ENCODE measurements around the gene WDR59.

WDR59 gene

DNA sequence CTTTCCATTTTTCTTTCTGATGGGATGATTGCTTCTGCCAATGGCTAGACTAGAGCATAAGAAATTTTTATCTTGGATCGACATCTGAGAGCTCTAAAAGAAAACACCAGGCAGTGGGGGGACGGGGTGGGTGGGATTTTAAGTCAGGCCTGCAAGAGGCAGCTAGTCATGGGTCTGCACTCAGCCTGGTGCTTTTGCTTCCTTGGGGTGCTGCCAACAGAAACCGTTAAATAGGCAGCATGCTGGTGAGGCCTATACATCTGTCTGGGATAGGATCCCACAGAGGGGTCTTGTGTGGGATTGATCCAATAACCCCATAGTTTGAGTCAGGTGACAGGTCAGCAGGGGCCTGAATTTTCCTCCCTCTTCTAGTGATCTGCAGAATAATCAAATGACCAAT is 40.8 kb upstream of the WDR59 start:
- H3K27ac ChIP-seq, result no peak overlapping the region
- no peak for DNase-seq (ENCODE audit: low spot score)
- TF ChIP-seq, protein P1, sequence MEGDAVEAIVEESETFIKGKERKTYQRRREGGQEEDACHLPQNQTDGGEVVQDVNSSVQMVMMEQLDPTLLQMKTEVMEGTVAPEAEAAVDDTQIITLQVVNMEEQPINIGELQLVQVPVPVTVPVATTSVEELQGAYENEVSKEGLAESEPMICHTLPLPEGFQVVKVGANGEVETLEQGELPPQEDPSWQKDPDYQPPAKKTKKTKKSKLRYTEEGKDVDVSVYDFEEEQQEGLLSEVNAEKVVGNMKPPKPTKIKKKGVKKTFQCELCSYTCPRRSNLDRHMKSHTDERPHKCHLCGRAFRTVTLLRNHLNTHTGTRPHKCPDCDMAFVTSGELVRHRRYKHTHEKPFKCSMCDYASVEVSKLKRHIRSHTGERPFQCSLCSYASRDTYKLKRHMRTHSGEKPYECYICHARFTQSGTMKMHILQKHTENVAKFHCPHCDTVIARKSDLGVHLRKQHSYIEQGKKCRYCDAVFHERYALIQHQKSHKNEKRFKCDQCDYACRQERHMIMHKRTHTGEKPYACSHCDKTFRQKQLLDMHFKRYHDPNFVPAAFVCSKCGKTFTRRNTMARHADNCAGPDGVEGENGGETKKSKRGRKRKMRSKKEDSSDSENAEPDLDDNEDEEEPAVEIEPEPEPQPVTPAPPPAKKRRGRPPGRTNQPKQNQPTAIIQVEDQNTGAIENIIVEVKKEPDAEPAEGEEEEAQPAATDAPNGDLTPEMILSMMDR (conservative IDR thresholded peaks at IDR 0.05; ENCODE audit: low read depth), result no peak
- CTCF ChIA-PET, result no interaction called here
- POLR2A ChIA-PET (ENCODE audit: low non-redundant PET), result no interaction called here

DNA sequence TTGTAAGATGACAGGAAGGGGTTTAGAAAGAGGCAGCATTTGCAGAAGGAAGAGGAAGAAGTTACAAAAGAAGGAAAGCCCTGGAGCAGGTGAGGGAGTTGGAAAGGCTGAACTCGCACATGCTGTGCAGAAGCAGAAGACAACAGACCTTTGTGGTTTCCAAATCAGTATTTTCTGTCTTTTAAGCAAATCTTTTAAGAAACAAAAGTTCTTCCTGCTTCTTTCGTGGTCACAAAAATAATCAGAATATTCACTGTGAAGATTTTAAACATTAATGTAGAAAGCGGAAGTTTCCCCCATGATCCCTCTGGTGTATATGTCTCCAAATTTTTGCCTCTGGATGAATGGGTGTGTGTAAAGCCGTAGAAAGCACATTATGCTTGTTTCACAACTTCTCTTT is 39.7 kb upstream of the WDR59 start:
- no peak overlapping the region for H3K27ac ChIP-seq
- ChIA-PET CTCF (no interaction called here), POLR2A (ENCODE audit: low non-redundant PET) (no interaction called here)
- TF ChIP-seq, protein P1 (conservative IDR thresholded peaks at IDR 0.05; ENCODE audit: low read depth), result no peak
- DNase-seq (ENCODE audit: low spot score), result no peak

DNA sequence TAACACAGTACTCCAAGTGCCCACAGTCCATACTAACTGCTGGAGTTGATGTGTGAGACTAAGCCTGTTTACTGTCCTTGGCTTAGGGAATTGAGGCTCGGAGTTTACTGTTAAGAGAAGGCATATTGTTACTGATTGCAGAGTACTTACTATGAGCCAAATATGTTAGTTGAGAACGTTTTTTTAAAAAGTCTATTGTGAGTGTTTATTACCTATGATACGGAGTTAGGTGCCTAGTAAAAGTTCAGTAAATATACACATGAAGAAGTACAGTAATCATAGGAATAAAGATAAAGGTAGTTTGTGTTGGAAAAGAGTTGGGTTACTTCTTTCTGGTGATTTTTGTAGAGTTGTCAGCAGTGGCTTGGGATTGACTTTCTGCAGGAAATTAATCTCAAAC is 39.3 kb upstream of the WDR59 start:
- POLR2A ChIA-PET (ENCODE audit: low non-redundant PET), result no interaction called here
- CTCF ChIA-PET, result no interaction called here
- DNase-seq (ENCODE audit: low spot score), result no peak
- TF ChIP-seq, protein P1 (conservative IDR thresholded peaks at IDR 0.05; ENCODE audit: low read depth), result no peak
- no peak overlapping the region for H3K27ac ChIP-seq

DNA sequence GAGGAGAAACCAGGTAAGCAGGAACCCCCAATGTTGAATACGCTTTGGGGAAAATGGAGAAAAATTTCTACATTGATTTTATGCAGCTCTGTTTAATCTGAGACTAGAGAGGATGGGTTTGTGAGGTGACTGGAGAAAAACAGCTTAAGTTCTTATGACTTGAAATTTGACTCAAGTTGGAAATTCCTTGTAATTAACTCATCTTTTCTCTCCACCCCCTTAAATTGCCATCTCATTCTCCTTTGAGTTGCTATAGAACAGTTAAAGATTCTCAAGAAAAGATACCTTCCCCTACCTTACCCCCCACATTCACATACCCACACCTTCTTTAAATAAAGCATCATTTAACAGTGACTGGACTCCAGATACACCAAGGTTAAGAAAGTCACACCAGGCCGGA is 38.1 kb upstream of the WDR59 start:
- no peak for DNase-seq (ENCODE audit: low spot score)
- POLR2A ChIA-PET (ENCODE audit: low non-redundant PET), result interaction anchor here (0.8 kb wide), 1 partner anchor 211 kb away, joined by 3 read pairs; no protein-coding TSS in a partner anchor
- CTCF ChIA-PET, result interaction anchor here (0.6 kb wide), 1 partner anchor 333 kb away, joined by 3 read pairs; no protein-coding TSS in a partner anchor
- TF ChIP-seq, protein P1 (conservative IDR thresholded peaks at IDR 0.05; ENCODE audit: low read depth), result no peak
- H3K27ac ChIP-seq, result no peak overlapping the region

DNA sequence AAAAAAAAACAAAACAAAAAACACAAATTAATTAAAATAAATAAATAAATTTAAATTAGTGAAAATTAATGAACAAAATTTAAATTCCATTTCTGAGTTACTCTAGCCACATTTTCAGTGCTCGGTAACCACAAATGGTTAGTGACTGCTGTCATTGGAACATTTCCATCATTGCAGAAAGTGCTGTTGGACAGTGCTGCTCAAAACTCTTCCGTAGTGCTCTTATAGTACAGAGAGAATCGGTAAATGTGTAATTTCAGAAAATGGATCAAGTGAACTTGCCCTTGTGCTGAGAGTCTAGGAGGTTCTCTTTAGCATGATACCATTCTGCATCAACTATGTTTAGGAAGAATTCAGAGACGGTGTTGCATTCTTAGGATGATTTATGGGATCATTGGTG is 37.6 kb upstream of the WDR59 start:
- DNase-seq (ENCODE audit: low spot score), result no peak
- H3K27ac ChIP-seq, result no peak overlapping the region
- POLR2A ChIA-PET (ENCODE audit: low non-redundant PET), result interaction anchor here (0.8 kb wide), 1 partner anchor 211 kb away, joined by 3 read pairs; no protein-coding TSS in a partner anchor
- TF ChIP-seq, protein P1 (conservative IDR thresholded peaks at IDR 0.05; ENCODE audit: low read depth), result no peak
- CTCF ChIA-PET, result no interaction called here

DNA sequence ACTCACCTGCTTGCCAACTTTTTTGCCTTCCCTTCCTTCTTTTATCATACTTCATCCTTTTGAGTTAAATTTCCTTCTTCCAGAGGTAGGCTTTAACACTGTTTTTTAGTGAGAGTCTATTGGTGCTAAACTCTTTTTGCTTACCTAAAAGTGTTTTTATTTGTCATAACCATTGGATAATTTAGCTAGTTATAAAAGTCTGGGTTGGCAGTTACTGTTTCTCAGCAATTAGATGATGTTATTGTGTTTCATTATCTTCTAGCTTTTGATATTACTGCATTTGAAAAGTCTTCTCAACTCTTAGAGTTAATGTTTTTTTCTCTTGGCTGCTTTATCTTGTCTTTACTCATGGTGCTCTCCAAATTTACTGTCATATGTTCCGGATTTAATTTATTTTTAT is 36.5 kb upstream of the WDR59 start:
- CTCF ChIA-PET, result interaction anchor here (0.7 kb wide), 1 partner anchor 14 kb away, joined by 3 read pairs; no protein-coding TSS in a partner anchor
- DNase-seq (ENCODE audit: low spot score), result no peak
- H3K27ac ChIP-seq, result no peak overlapping the region
- TF ChIP-seq, protein P1 (conservative IDR thresholded peaks at IDR 0.05; ENCODE audit: low read depth), result no peak
- POLR2A ChIA-PET (ENCODE audit: low non-redundant PET), result no interaction called here

DNA sequence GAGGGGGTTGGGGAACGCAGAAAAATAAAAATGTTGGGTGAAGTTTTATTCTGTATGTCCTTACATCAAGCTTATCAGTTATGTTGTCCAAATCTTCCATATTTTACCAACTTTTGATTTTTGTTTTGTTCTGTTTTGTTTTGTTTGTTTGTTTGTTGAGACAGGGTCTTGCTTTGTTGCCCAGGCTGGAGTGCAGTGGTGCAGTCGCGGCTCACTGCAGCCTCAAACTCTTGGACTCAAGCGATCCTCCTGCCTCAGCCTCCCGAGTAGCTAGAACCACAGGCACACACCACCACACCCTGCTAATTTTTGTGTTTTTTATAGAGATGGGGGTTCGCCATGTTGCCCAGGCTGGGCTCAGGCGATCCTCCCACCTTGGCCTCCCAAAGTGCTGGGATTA is 34.7 kb upstream of the WDR59 start:
- TF ChIP-seq, protein P1 (conservative IDR thresholded peaks at IDR 0.05; ENCODE audit: low read depth), result no peak
- ChIA-PET CTCF (interaction anchor here (1.1 kb wide), 1 partner anchor 11 kb away, joined by 3 read pairs; no protein-coding TSS in a partner anchor), POLR2A (ENCODE audit: low non-redundant PET) (no interaction called here)
- DNase-seq (ENCODE audit: low spot score), result no peak
- no peak overlapping the region for H3K27ac ChIP-seq

Measured in RWPE1 (cell line).